Panc1 (cell line): ENCODE results near the gene ANO3. TPM values are rescaled to one million over a fixed set of nuclear protein-coding genes. Genes with fewer than 3 reads are reported as not detected.

Source experiments
- ATAC-seq: fragments of 200-7000 bp; cut with Tn5 transposase; 2 replicates; pipeline ENCODE4 v1.9.1; 2020; ENCODE audit warnings: mild to moderate bottlenecking, moderate library complexity
- BruUV-seq: library from RNA; stranded (reverse); fragments of 400-500 nt; replicated peaks from 2 replicates; lab custom pipeline; 2021; lab: Mats Ljungman, UMichigan
- CTCF ChIA-PET: fragments of 300-600 bp; sonication (Branson Sonifier 250); formaldehyde crosslinking; loops from one replicate; lab custom pipeline; 2022; ENCODE audit warnings: antibody characterized with exemption; lab: Charles Lee
- POLR2A ChIA-PET: fragments of 300-600 bp; sonication (Branson Sonifier 250); formaldehyde crosslinking; loops from one replicate; lab custom pipeline; 2022; ENCODE audit warnings: antibody characterized with exemption; lab: Charles Lee
- DNase-seq: peaks from one replicate; pipeline ENCODE4 v3.0.0-alpha.2; 2010; ENCODE audit warnings: low read depth, low spot score
- H3K27ac ChIP-seq: 2 replicates; pipeline ENCODE4 v1.5.1; 2011; ENCODE audit warnings: mild to moderate bottlenecking, low read length, inconsistent platforms
- H3K27me3 ChIP-seq: fragments of 200-500 bp; sonication (Bioruptor generic); 2 replicates; pipeline ENCODE4 v1.6.0; 2014; ENCODE audit warnings: low read length, inconsistent platforms; ENCODE audit not compliant: control insufficient read depth, insufficient read depth
- H3K36me3 ChIP-seq: fragments of 200-500 bp; sonication (Bioruptor generic); 2 replicates; pipeline ENCODE4 v1.5.1; 2014; ENCODE audit warnings: inconsistent platforms, mild to moderate bottlenecking, low read length, moderate library complexity; ENCODE audit not compliant: control insufficient read depth, insufficient read depth
- H3K4me1 ChIP-seq: 2 replicates; pipeline ENCODE4 v1.5.1; 2011; ENCODE audit warnings: inconsistent platforms, mild to moderate bottlenecking, low read length, moderate library complexity; ENCODE audit not compliant: control insufficient read depth, insufficient read depth
- H3K4me3 ChIP-seq, 2 experiments: 2 replicates each; pipeline ENCODE4 v1.5.1; 2011 to 2012; ENCODE audit warnings: low read depth in 2 of 2, low read length in 2 of 2, mild to moderate bottlenecking in 2 of 2, inconsistent platforms in 1 of 2, moderate library complexity in 1 of 2
- H3K9me3 ChIP-seq: fragments of 200-500 bp; sonication (Bioruptor generic); 2 replicates; pipeline ENCODE4 v1.5.1; 2014; ENCODE audit warnings: low read depth, mild to moderate bottlenecking, inconsistent platforms, low read length, moderate library complexity; ENCODE audit not compliant: control insufficient read depth, insufficient read depth
- CTCF ChIP-seq: fragments of 450-650 bp; IDR thresholded peaks from 2 replicates; pipeline ENCODE4 v1.5.1; 2017; ENCODE audit warnings: mild to moderate bottlenecking
- POLR2AphosphoS5 ChIP-seq: IDR thresholded peaks from 2 replicates; pipeline ENCODE4 v1.6.1; 2012; ENCODE audit warnings: mild to moderate bottlenecking, low read depth, low read length, moderate library complexity
- REST ChIP-seq, 2 experiments: IDR thresholded peaks; 2 replicates each; pipeline ENCODE4 v1.6.1; 2011 to 2012; ENCODE audit warnings: low read depth in 2 of 2, control low read depth in 1 of 2, low read length in 1 of 2, mild to moderate bottlenecking in 1 of 2, moderate library complexity in 1 of 2; ENCODE audit not compliant: insufficient read depth in 1 of 2
- SIN3A ChIP-seq: IDR thresholded peaks from 2 replicates; pipeline ENCODE4 v1.6.1; 2012; ENCODE audit warnings: low read depth, mild to moderate bottlenecking, low read length, moderate library complexity, borderline replicate concordance; ENCODE audit not compliant: insufficient read depth
- TCF7L2 ChIP-seq: IDR thresholded peaks from 2 replicates; pipeline ENCODE4 v1.6.1; 2011; ENCODE audit warnings: mild to moderate bottlenecking, low read depth, low read length, inconsistent platforms
- in situ Hi-C: cut with HindIII; loops from 2 replicates; pipeline ENCODE4 v1.10.0; 2016; ENCODE audit warnings: low sequenced_read_pairs, low pct_unique_long_range_greater_than_20kb
- intact Hi-C: fragments of 100-400 bp; cut with micrococcal nuclease; formaldehyde crosslinking; loops from one replicate; pipeline ENCODE4 v1.10.0; 2022; ENCODE audit not compliant: unreplicated experiment
- total RNA-seq: library from RNA; stranded (reverse); gene quantifications from one replicate; pipeline ENCODE4 v1.2.1, GENCODE V29; 2021; ENCODE audit not compliant: unreplicated experiment

ANO3 gene
- total RNA-seq, 1 experiment from 2014 or later: not detected

- ChIA-PET CTCF (no interaction called here), POLR2A (no interaction called here)
- H3K27me3 ChIP-seq: no peaks in the 10 kb centered on the region
- no peak for ATAC-seq
- no peak for DNase-seq
- no TSS peak for BruUV-seq
- TF ChIP-seq SIN3A (no peak), REST (IDR thresholded peaks at IDR 0.05; ENCODE audit: insufficient read depth in 1 of 2, low read depth in 2 of 2, low read length in 1 of 2) (no peak), TCF7L2 (no peak), CTCF (no peak), POLR2AphosphoS5 (no peak)
- H3K4me1 ChIP-seq: no peaks in the 10 kb centered on the region
- no peaks in the 10 kb centered on the region for H3K9me3 ChIP-seq
- no peak overlapping the region for H3K4me3 ChIP-seq
- in situ Hi-C loops (no loop called here), intact Hi-C loops (no loop called here)
- no peaks in the 10 kb centered on the region for H3K36me3 ChIP-seq
- H3K27ac ChIP-seq: no peak overlapping the region
These were observed 92.3 kb downstream of the ANO3 start for GRCh38 chr11:26424255-26424654.

GRCh38 chr11:26439854-26440253 lies 107.9 kb downstream of the ANO3 start:
- POLR2A ChIA-PET: no interaction called here
- CTCF ChIA-PET: no interaction called here
- Histone ChIP-seq H3K4me1 (no peaks in the 10 kb centered on the region), H3K9me3 (no peaks in the 10 kb centered on the region), H3K36me3 (no peaks in the 10 kb centered on the region), H3K4me3 (no peak overlapping the region), H3K27ac (no peak overlapping the region), H3K27me3 (no peaks in the 10 kb centered on the region)
- no TSS peak for BruUV-seq
- DNase-seq: no peak
- TF ChIP-seq REST (IDR thresholded peaks at IDR 0.05; ENCODE audit: insufficient read depth in 1 of 2, low read depth in 2 of 2, low read length in 1 of 2): no peak
- no peak for TF ChIP-seq TCF7L2
- no peak for TF ChIP-seq POLR2AphosphoS5
- TF ChIP-seq CTCF: no peak
- no peak for TF ChIP-seq SIN3A
- no peak for ATAC-seq
- in situ Hi-C loops (no loop called here), intact Hi-C loops (no loop called here)
